Endothelial cell of umbilical vein (primary cell): Measurements from ENCODE around the gene RIF1.

ENCODE experiments used
- POLR2A ChIP-seq: IDR thresholded peaks from 2 replicates; pipeline ENCODE4 v1.6.1; 2012; ENCODE audit warnings: low read depth, mild to moderate bottlenecking, control low read depth, low read length
- POLR2AphosphoS5 ChIP-seq: IDR thresholded peaks from 2 replicates; pipeline ENCODE4 v1.6.1; 2012; ENCODE audit warnings: low read depth, mild to moderate bottlenecking, control low read depth, low read length, moderate library complexity; ENCODE audit not compliant: insufficient read depth

GRCh38 chr2:151388011-151388410, 21.7 kb upstream of the RIF1 start:
- TF ChIP-seq POLR2AphosphoS5 = no peak
- no peak for TF ChIP-seq POLR2A
